GM12873 (cell line): ENCODE results near the gene MYL11.

ENCODE experiments used
- CTCF ChIP-seq: IDR thresholded peaks from 2 replicates; pipeline ENCODE4 v1.5.1; 2012; ENCODE audit warnings: low read depth, mild to moderate bottlenecking, moderate library complexity, low read length, control low read depth; ENCODE audit not compliant: insufficient read depth; ENCODE audit errors: missing control alignments

The MYL11 gene

GRCh38 chr16:30421010-30421409 is 46.4 kb downstream of the MYL11 start:
- TF ChIP-seq CTCF: no peak
